Globus pallidus (tissue), 1 donor: ENCODE results near the gene AADACL4.
"Not testable (repeated sequence)": the region's sequence is repeated elsewhere in the genome, so short reads cannot be mapped to it uniquely, and the experiment has no call there.

ENCODE experiments used
- DNase-seq: peaks from one replicate; pipeline ENCODE4 v3.0.0-alpha.2; 2015; ENCODE audit warnings: low spot score

Gene AADACL4

DNA sequence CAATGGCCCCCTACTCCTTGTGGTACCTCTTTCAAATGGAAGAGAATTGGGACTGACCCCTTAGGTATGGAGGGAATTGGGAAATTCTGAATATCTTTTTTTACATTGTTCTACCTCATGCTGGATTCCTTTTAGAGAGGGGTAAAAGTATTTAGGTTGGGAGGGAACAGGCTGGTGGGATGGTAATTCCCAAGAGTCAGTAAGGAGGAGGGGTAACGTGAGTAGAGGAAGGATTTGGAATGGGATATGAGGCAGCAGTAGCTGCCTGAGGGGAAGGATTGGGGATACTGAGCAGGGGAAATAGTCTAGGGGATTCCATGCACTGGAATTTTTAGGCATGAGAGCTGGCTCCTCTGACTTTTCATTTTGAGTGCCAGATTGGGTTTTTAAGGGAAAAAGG lies 68.2 kb downstream of the AADACL4 start:
- no peak for DNase-seq

- no peak for DNase-seq
These were observed 69.0 kb downstream of the AADACL4 start for GRCh38 chr1:12712929-12713328.

DNA sequence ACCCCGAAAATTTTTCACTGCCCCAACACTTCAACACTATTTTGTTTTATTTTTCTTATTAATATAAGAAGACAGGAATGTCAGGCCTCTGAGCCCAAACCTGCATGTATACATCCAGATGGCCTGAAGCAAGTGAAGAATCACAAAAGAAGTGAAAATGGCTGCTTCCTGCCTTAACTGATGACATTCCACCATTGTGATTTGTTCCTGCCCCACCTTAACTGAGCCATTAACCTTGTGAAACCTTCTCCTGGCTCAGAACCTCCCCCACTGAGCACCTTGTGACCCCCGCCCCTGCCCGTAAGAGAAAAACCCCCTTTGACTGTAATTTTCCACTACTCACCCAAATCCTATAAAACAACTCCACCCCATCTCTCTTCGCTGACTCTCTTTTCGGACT lies 69.8 kb downstream of the AADACL4 start:
- DNase-seq, result not testable (repeated sequence)

- DNase-seq, result no peak
These were observed 71.0 kb downstream of the AADACL4 start for GRCh38 chr1:12714710-12715475.

- DNase-seq, result no peak
These were observed 72.1 kb downstream of the AADACL4 start, which contains the start of gene AADACL3 for GRCh38 chr1:12715896-12716437. Gene AADACL3 (plus strand): TSS chr1:12716110. CDS start chr1:12716177, 67 bp downstream.
